ENCODE results near the gene RNF123.
"Not testable (repeated sequence)": the region's sequence is repeated elsewhere in the genome, so short reads cannot be mapped to it uniquely, and the experiment has no call there.

GRCh38 chr3:49694409-49695070 lies 5.2 kb downstream of the RNF123 start:
- TF ChIP-seq CTCF (IDR thresholded peaks at IDR 0.05); POLR2AphosphoS5 (IDR thresholded peaks at IDR 0.05); POLR2A (IDR thresholded peaks at IDR 0.05; ENCODE audit: low read depth); EP300 (IDR thresholded peaks at IDR 0.05): not testable (repeated sequence)

Data from esophagus muscularis mucosa (tissue), 4 donors.